HepG2 (cell line): ENCODE data around the gene VEZT. TPM values are rescaled to one million over a fixed set of nuclear protein-coding genes. Genes with fewer than 3 reads are reported as not detected.

Experiments
- ELF3 ChIP-seq: IDR thresholded peaks from 2 replicates; pipeline ENCODE4 v1.6.1; 2016; ENCODE audit warnings: missing genetic modification reagents, missing compliant biosample characterization
- GTF2F1 ChIP-seq: fragments of 150-350 bp; IDR thresholded peaks from 2 replicates; pipeline ENCODE4 v1.6.1; 2014; ENCODE audit warnings: low read length
- KDM5B ChIP-seq: sonication (generic); formaldehyde crosslinking; IDR thresholded peaks from 2 replicates; pipeline ENCODE4 v1.4.0; 2020; ENCODE audit warnings: missing genetic modification reagents, mild to moderate bottlenecking, borderline replicate concordance
- MNT ChIP-seq: fragments of 450-650 bp; IDR thresholded peaks from 2 replicates; pipeline ENCODE4 v1.6.1; 2016
- MTA1 ChIP-seq: sonication (generic); formaldehyde crosslinking; IDR thresholded peaks from 2 replicates; pipeline ENCODE4 v1.4.0; 2020; ENCODE audit warnings: missing genetic modification reagents, mild to moderate bottlenecking, borderline replicate concordance
- NAIF1 ChIP-seq: sonication (generic); formaldehyde crosslinking; IDR thresholded peaks from 2 replicates; pipeline ENCODE4 v1.5.0; 2020; ENCODE audit warnings: mild to moderate bottlenecking, missing genetic modification reagents, borderline replicate concordance
- NFATC3 ChIP-seq: sonication (generic); formaldehyde crosslinking; IDR thresholded peaks from 2 replicates; pipeline ENCODE4 v1.5.1; 2020; ENCODE audit warnings: mild to moderate bottlenecking, missing genetic modification reagents
- PHF5A ChIP-seq: IDR thresholded peaks from one replicate; pipeline ENCODE4 v1.6.1; 2018; ENCODE audit warnings: low read depth, missing genetic modification reagents; ENCODE audit not compliant: unreplicated experiment
- RBFOX2 ChIP-seq: fragments of 200-400 bp; formaldehyde crosslinking; IDR thresholded peaks from 2 replicates; pipeline ENCODE4 v1.6.1; 2017; ENCODE audit warnings: low read depth, mild to moderate bottlenecking, low read length
- REST ChIP-seq, 2 experiments: IDR thresholded peaks; 2 replicates each; pipeline ENCODE4 v1.6.1; 2011 to 2012; ENCODE audit warnings: low read length in 2 of 2, borderline replicate concordance in 1 of 2, low read depth in 1 of 2, mild to moderate bottlenecking in 1 of 2, moderate library complexity in 1 of 2
- RXRB ChIP-seq: IDR thresholded peaks from 2 replicates; pipeline ENCODE4 v1.6.1; 2016; ENCODE audit warnings: borderline replicate concordance, missing genetic modification reagents, missing compliant biosample characterization
- U2AF2 ChIP-seq: fragments of 200-400 bp; formaldehyde crosslinking; IDR thresholded peaks from 2 replicates; pipeline ENCODE4 v1.6.1; 2017; ENCODE audit warnings: low read depth, mild to moderate bottlenecking, low read length
- ZC3H13 ChIP-seq: sonication (generic); formaldehyde crosslinking; IDR thresholded peaks from 2 replicates; pipeline ENCODE4 v1.8.1; 2023; ENCODE audit warnings: mild to moderate bottlenecking, missing genetic modification reagents, moderate library complexity
- ZMAT5 ChIP-seq: sonication (generic); formaldehyde crosslinking; IDR thresholded peaks from 2 replicates; pipeline ENCODE4 v1.5.0; 2020; ENCODE audit warnings: mild to moderate bottlenecking, low read depth, missing genetic modification reagents, borderline replicate concordance
- ZNF3 ChIP-seq: IDR thresholded peaks from 2 replicates; pipeline ENCODE4 v1.7.0; 2017; ENCODE audit warnings: inconsistent platforms
- ZSCAN12 ChIP-seq: sonication (generic); formaldehyde crosslinking; IDR thresholded peaks from 2 replicates; pipeline ENCODE4 v1.9.0; 2021; ENCODE audit warnings: mild to moderate bottlenecking, missing genetic modification reagents
- polyA plus RNA-seq, 8 experiments: library from polyadenylated mRNA; depleted of rRNA in 3 of 8; stranded (reverse) in 7 of 8; unstranded in 1 of 8; fragments of >200 nt; fragmentation: Illumina TruSeq in 4 of 8; extraction: Trizol in 4 of 8; gene quantifications; 2 replicates each; pipeline versions ENCODE4 v1.2.1 to v1.2.3, GENCODE V29; 2011 to 2016; ENCODE audit warnings: low read depth in 4 of 8, missing spikeins in 1 of 8, mixed read lengths in 1 of 8; ENCODE audit not compliant: insufficient read depth in 1 of 8
- total RNA-seq, 5 experiments: library from RNA; depleted of rRNA; stranded (reverse); fragments of >200 nt; fragmentation: Illumina TruSeq; extraction: Trizol; gene quantifications; 2 replicates each; pipeline ENCODE4 v1.2.3, GENCODE V29; 2016; ENCODE audit warnings: low read depth in 1 of 5
- TF ChIP-seq, protein P1 (sequence below): IDR thresholded peaks from 2 replicates; pipeline ENCODE4 v1.6.1; 2012; ENCODE audit warnings: low read length, improper control_type of control experiment
- TF ChIP-seq, protein P2 (sequence below): sonication (generic); formaldehyde crosslinking; IDR thresholded peaks from 2 replicates; pipeline ENCODE4 v1.8.1; 2022; ENCODE audit warnings: low read depth, mild to moderate bottlenecking, missing genetic modification reagents

Gene VEZT
- total and polyA plus RNA-seq, 2 of the 13 experiments (the other 11 are each of a cell fraction or from before 2014, with no cell fraction given) = 35.5 to 51.6 TPM

DNA sequence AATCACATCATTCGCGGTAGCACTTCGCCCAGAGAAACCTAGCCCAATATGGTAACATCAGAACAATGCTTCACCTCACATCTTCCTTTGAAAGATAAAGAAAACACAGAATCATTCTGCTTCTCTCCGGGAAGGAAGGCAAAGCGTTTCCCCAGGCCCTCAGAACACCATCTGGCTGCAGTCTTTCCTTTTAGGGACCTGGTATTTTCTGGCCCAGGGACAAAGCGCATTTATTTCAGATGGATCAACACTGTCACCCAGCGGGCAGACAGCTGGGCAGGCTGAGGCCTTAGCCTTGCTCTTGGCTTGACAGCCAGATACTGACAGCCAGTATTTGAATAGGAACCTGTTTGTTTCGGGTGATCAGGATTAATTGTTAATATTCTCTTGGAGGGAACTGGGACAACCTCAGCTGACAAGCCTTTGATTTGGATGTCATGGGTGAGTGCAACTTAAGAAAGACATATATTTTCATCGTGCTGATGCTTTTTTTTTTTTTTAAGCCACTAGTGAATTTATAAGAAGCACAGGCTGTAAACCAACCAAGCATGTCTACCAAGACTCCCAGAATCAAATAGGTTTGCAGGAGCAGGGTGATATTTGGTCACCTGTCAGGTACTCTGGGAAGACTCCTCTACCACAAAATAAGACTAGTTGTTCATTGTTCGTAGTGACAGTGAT is 118.9 kb downstream of the VEZT start (continued):
- TF ChIP-seq, protein P1, sequence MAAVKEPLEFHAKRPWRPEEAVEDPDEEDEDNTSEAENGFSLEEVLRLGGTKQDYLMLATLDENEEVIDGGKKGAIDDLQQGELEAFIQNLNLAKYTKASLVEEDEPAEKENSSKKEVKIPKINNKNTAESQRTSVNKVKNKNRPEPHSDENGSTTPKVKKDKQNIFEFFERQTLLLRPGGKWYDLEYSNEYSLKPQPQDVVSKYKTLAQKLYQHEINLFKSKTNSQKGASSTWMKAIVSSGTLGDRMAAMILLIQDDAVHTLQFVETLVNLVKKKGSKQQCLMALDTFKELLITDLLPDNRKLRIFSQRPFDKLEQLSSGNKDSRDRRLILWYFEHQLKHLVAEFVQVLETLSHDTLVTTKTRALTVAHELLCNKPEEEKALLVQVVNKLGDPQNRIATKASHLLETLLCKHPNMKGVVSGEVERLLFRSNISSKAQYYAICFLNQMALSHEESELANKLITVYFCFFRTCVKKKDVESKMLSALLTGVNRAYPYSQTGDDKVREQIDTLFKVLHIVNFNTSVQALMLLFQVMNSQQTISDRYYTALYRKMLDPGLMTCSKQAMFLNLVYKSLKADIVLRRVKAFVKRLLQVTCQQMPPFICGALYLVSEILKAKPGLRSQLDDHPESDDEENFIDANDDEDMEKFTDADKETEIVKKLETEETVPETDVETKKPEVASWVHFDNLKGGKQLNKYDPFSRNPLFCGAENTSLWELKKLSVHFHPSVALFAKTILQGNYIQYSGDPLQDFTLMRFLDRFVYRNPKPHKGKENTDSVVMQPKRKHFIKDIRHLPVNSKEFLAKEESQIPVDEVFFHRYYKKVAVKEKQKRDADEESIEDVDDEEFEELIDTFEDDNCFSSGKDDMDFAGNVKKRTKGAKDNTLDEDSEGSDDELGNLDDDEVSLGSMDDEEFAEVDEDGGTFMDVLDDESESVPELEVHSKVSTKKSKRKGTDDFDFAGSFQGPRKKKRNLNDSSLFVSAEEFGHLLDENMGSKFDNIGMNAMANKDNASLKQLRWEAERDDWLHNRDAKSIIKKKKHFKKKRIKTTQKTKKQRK = no peak
- TF ChIP-seq NAIF1 (CRISPR knock-in tag) (no peak), RXRB (CRISPR knock-in tag) (peak; percentile 49; the same call in 1 of the 2 replicates), PHF5A (no peak), REST (IDR thresholded peaks at IDR 0.05; ENCODE audit: borderline replicate concordance in 1 of 2, low read depth in 1 of 2, low read length in 2 of 2) (no peak), ZC3H13 (CRISPR knock-in tag) (no peak), U2AF2 (no peak), ZSCAN12 (CRISPR knock-in tag) (no peak), KDM5B (CRISPR knock-in tag) (no peak), MTA1 (no peak), GTF2F1 (no peak), NFATC3 (no peak), RBFOX2 (no peak), ZNF3 (CRISPR knock-in tag) (no peak), ELF3 (CRISPR knock-in tag) (peak; percentile 56; the same call in 1 of the 2 replicates), MNT (no peak), ZMAT5 (no peak)
- TF ChIP-seq, protein P2, sequence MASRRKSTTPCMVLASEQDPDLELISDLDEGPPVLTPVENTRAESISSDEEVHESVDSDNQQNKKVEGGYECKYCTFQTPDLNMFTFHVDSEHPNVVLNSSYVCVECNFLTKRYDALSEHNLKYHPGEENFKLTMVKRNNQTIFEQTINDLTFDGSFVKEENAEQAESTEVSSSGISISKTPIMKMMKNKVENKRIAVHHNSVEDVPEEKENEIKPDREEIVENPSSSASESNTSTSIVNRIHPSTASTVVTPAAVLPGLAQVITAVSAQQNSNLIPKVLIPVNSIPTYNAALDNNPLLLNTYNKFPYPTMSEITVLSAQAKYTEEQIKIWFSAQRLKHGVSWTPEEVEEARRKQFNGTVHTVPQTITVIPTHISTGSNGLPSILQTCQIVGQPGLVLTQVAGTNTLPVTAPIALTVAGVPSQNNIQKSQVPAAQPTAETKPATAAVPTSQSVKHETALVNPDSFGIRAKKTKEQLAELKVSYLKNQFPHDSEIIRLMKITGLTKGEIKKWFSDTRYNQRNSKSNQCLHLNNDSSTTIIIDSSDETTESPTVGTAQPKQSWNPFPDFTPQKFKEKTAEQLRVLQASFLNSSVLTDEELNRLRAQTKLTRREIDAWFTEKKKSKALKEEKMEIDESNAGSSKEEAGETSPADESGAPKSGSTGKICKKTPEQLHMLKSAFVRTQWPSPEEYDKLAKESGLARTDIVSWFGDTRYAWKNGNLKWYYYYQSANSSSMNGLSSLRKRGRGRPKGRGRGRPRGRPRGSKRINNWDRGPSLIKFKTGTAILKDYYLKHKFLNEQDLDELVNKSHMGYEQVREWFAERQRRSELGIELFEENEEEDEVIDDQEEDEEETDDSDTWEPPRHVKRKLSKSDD (CRISPR knock-in tag) = no peak
